C1 segment of cervical spinal cord (tissue), 14 donors: Measurements from ENCODE around the gene GADD45GIP1.

Experiments used
- DNase-seq, 14 donors: peaks; one replicate each; lab custom pipeline; 2025; lab: John Stamatoyannopoulos, UW

The GADD45GIP1 gene

GRCh38 chr19:12956446-12957388 is at the start of gene GADD45GIP1:
GADD45GIP1 (minus strand) TSS chr19:12957223; CDS start chr19:12957212, 11 bp downstream.
- DNase-seq = peak in 12 of 14 donors; percentile 5 to 68 (median 44)

- no peak for DNase-seq
Observed at GRCh38 chr19:13005861-13006370, 48.9 kb upstream of the GADD45GIP1 start.

GRCh38 chr19:13005253-13005652 is 48.2 kb upstream of the GADD45GIP1 start:
- DNase-seq = no peak

- DNase-seq = no peak
Observed at GRCh38 chr19:13004273-13004672, 47.2 kb upstream of the GADD45GIP1 start.

- DNase-seq = peak in 3 of 14 donors; percentile 33 to 81 (median 56)
Observed at GRCh38 chr19:13003081-13003480, 46.1 kb upstream of the GADD45GIP1 start.

- peak; percentile 48 to 99 (median 89) for DNase-seq
Observed at GRCh38 chr19:13002166-13002898, 45.3 kb upstream of the GADD45GIP1 start.

GRCh38 chr19:13001502-13002165 is 44.6 kb upstream of the GADD45GIP1 start:
- peak in 11 of 14 donors; percentile 48 to 93 (median 87) for DNase-seq

GRCh38 chr19:13001166-13001501 is 44.1 kb upstream of the GADD45GIP1 start:
- DNase-seq = no peak

- no peak for DNase-seq
Observed at GRCh38 chr19:12997967-12998940, 41.2 kb upstream of the GADD45GIP1 start.

- no peak for DNase-seq
Observed at GRCh38 chr19:12997179-12997966, 40.4 kb upstream of the GADD45GIP1 start.

- peak in 3 of 14 donors; percentile 49 to 55 (median 54) for DNase-seq
Observed at GRCh38 chr19:12996406-12997094, 39.5 kb upstream of the GADD45GIP1 start.

GRCh38 chr19:12995596-12996405 is 38.8 kb upstream of the GADD45GIP1 start:
- DNase-seq = peak in 2 of 14 donors; percentile 44 to 50

- DNase-seq = peak in 4 of 14 donors; percentile 25 to 58 (median 38)
Observed at GRCh38 chr19:12994701-12995595, 37.9 kb upstream of the GADD45GIP1 start, which contains the start of gene NFIX. NFIX (plus strand) TSS chr19:12995475; CDS start chr19:12995838, 363 bp downstream.

- DNase-seq = no peak
Observed at GRCh38 chr19:12993562-12993961, 36.5 kb upstream of the GADD45GIP1 start.

GRCh38 chr19:12992729-12993128 is 35.7 kb upstream of the GADD45GIP1 start:
- no peak for DNase-seq

- DNase-seq = no peak
Observed at GRCh38 chr19:12991296-12991695, 34.3 kb upstream of the GADD45GIP1 start.

GRCh38 chr19:12990853-12991252 is 33.8 kb upstream of the GADD45GIP1 start:
- no peak for DNase-seq
